Activated naive CD8-positive, alpha-beta T cell treated with anti-CD3 and anti-CD28 coated beads for 36 hours (primary cell): Measurements from ENCODE around the gene DDAH1. TPM values are rescaled to one million over a fixed set of nuclear protein-coding genes. Genes with fewer than 3 reads are reported as not detected.

ENCODE experiments used
- DNase-seq: peaks from one replicate; pipeline ENCODE4 v3.0.0; 2021
- H3K27ac Mint-ChIP-seq: one replicate; pipeline ENCODE4 v1.8.0; 2022; ENCODE audit warnings: mild to moderate bottlenecking, moderate library complexity, mixed read lengths
- H3K27me3 Mint-ChIP-seq: one replicate; pipeline ENCODE4 v1.8.0; 2022; ENCODE audit warnings: mild to moderate bottlenecking, mixed read lengths
- H3K36me3 Mint-ChIP-seq: one replicate; pipeline ENCODE4 v1.8.0; 2021; ENCODE audit warnings: mild to moderate bottlenecking, mixed read lengths
- H3K4me1 Mint-ChIP-seq: one replicate; pipeline ENCODE4 v1.8.0; 2021; ENCODE audit warnings: mixed read lengths
- H3K4me3 Mint-ChIP-seq: one replicate; pipeline ENCODE4 v1.8.0; 2022; ENCODE audit warnings: mild to moderate bottlenecking, moderate library complexity, mixed read lengths
- H3K9me3 Mint-ChIP-seq: one replicate; pipeline ENCODE4 v1.8.0; 2022; ENCODE audit warnings: mixed read lengths
- total RNA-seq, 2 experiments: library from RNA; stranded (reverse); gene quantifications; one replicate each; pipeline ENCODE4 v1.2.3, GENCODE V29; 2021

Gene DDAH1
- total RNA-seq, 2 experiments from 2014 or later, result 0.16 TPM; not detected in 1

DNA sequence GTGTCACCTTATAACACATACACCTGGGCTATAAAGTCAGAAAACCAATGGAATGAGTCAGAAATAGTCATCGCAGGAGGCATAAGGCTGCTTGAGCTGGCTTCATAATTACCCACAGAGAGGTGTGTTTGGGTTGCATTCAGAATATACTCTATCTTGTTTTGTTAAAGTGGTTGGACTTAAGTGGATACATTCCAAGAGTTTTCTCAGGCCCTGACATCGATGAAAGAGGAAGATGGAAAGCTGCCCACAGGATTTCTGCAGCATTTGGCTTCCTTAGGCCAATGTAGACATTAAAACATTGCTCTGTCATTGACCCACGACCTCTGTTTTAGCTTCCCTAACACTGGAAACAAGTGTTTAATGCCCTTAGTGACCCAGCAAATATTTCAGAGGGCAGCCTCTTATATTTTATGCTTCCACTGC, 169.9 kb downstream of the DDAH1 start:
- no peak overlapping the region for H3K4me3 Mint-ChIP-seq
- H3K4me1 Mint-ChIP-seq, result peaks cover 28% of the 10 kb centered on the region
- H3K27me3 Mint-ChIP-seq, result peaks cover 4% of the 10 kb centered on the region
- no peaks in the 10 kb centered on the region for H3K36me3 Mint-ChIP-seq
- DNase-seq, result no peak
- no peak overlapping the region for H3K27ac Mint-ChIP-seq
- H3K9me3 Mint-ChIP-seq, result no peaks in the 10 kb centered on the region

DNA sequence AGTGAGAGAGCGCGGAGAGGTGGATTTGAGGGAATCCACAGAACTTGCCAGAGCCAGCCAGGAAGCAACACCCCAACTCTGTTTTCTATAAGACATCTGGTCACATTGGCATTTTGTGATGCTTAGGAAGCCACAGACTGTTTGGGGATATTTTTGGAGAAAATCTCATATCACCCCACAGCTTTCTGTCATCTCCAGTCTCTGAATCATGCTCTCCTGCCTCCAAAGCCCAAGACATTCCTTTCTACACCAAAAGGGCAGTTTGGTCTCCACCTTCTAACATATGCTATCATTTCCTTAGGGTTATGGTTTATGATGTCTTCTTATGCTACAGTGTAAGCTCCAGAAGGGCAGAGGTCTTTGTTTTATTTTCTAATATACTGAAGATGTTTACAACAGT, 174.1 kb downstream of the DDAH1 start:
- Mint-ChIP-seq H3K27me3 (peaks cover 4% of the 10 kb centered on the region), H3K36me3 (no peaks in the 10 kb centered on the region), H3K9me3 (no peaks in the 10 kb centered on the region)

DNA sequence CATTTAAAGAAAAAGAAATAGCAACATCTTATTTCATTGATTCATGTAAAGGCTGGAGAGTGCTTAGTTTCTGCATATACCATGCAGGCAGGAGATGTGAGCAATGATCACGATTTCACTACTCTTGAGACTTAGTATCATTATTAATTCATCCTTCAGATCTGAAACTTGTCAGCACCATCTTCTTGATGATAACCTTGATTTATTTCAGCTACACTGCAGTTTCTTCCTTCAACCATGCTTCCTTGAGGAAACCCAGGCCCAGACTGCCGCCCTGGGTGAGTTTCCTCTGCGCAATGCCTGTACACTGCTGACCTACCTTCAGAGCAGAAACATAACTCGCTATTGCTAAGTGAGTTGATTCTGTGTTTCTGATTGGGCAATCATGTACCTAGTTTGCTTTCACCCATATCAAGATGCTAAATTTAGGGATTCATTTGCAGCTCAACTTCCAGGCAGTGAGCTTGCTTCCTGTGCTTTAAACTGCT, 175.1 kb downstream of the DDAH1 start:
- no peaks in the 10 kb centered on the region for H3K36me3 Mint-ChIP-seq
- no peaks in the 10 kb centered on the region for H3K9me3 Mint-ChIP-seq
- no peak for DNase-seq
- peaks cover 4% of the 10 kb centered on the region for H3K27me3 Mint-ChIP-seq
- H3K4me1 Mint-ChIP-seq, result peaks cover 5% of the 10 kb centered on the region
- no peak overlapping the region for H3K27ac Mint-ChIP-seq
- no peak overlapping the region for H3K4me3 Mint-ChIP-seq

More for the DNA sequence above, 174.1 kb downstream of the DDAH1 start:
- Mint-ChIP-seq H3K4me1 (peaks cover 7% of the 10 kb centered on the region), H3K4me3 (no peak overlapping the region), H3K27ac (no peak overlapping the region)
- DNase-seq, result no peak

DNA sequence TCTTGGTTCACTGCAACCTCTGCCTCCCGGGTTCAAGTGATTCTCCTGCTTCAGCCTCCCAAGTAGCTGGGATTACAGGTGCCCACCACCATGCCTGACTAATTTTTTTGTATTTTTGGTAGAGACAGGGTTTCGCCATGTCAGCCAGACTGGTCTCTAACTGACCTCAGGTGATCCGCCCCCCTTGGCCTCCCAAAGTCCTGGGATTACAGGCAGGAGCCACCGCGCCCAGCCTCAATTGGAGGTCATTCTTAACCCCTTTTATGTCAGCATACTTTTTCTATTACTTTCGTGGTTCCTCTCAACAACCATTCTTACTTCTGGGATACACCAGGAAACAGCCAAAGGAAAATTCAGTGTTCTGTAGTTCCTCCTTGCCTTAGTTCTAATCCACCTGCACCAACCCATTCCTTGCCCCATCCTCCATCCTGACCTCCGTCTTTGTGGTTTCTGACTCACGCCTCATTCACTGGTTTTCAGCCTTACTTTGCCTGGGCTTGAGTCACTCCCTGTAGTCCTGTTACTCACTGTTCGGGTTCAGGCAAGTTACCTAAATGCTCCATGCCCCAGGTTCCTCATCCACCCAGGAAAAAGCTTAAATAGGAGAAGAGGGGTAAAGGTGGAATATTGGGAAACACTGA, 175.6 kb downstream of the DDAH1 start:
- no peaks in the 10 kb centered on the region for H3K9me3 Mint-ChIP-seq
- H3K4me3 Mint-ChIP-seq, result no peak overlapping the region
- H3K4me1 Mint-ChIP-seq, result peaks cover 3% of the 10 kb centered on the region
- H3K27me3 Mint-ChIP-seq, result peaks cover 4% of the 10 kb centered on the region
- no peak for DNase-seq
- no peak overlapping the region for H3K27ac Mint-ChIP-seq
- H3K36me3 Mint-ChIP-seq, result no peaks in the 10 kb centered on the region

DNA sequence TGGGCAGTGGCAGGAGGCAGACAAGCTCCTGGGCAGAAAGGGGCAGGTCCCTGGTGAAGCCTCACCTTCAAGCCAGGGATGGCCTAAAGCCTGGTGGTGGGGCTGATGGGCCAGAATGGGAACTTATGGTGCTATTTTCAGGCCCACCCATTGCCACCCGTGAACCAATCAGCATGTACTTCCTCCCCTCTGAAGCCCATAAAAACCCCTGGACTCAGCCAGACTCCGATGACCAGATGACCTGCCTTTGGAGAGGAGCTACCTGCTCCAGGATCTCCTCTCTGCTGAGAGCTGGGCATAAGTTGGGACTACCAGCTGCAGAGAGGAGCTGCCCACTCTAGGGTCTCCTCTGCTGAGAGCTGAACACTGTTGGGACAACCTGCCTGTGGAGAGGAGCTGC, 180.8 kb downstream of the DDAH1 start:
- Mint-ChIP-seq H3K27me3 (no peaks in the 10 kb centered on the region), H3K9me3 (no peaks in the 10 kb centered on the region), H3K27ac (no peak overlapping the region), H3K36me3 (no peaks in the 10 kb centered on the region), H3K4me3 (no peak overlapping the region), H3K4me1 (peaks cover under 1% of the 10 kb centered on the region)
- DNase-seq, result no peak

DNA sequence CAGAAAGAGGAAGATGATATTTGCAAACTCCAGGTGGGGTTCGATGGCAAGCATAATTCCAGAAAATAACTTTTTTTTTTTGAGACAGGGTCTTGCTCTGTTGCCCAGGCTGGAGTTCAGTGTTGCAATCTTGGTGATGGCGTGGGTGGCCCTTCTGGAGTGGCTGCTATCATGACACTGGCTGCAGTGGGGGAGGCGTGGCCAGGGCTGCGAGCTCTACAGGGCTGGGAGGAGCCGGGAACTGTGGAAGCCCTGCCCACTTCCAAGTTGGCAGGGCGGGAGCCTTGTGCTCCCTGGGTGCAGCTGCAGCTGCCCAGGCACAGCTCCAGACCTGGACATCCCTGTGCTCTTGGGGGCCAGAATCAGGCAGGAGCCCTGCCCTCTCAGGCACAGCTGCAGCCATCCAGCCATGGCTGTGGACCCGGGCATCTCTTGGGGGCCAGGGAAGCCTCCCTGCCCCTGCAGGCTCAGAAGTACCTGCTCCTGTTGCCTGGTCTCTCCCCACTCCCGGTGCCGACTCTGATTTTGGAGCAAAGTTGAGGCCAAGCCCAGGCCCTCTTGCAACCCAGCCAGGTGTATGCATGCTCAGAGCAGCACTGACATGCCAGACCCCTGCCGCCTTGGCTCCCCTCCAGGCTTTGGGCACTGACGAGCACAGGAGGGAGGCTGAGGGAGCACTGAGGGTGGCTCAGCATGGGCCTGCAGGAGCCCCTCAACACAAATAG, 181.3 kb downstream of the DDAH1 start:
- H3K9me3 Mint-ChIP-seq, result no peaks in the 10 kb centered on the region
- H3K4me1 Mint-ChIP-seq, result peaks cover 6% of the 10 kb centered on the region
- H3K27ac Mint-ChIP-seq, result no peak overlapping the region
- H3K27me3 Mint-ChIP-seq, result no peaks in the 10 kb centered on the region
- H3K4me3 Mint-ChIP-seq, result no peak overlapping the region
- DNase-seq, result no peak
- H3K36me3 Mint-ChIP-seq, result no peaks in the 10 kb centered on the region

DNA sequence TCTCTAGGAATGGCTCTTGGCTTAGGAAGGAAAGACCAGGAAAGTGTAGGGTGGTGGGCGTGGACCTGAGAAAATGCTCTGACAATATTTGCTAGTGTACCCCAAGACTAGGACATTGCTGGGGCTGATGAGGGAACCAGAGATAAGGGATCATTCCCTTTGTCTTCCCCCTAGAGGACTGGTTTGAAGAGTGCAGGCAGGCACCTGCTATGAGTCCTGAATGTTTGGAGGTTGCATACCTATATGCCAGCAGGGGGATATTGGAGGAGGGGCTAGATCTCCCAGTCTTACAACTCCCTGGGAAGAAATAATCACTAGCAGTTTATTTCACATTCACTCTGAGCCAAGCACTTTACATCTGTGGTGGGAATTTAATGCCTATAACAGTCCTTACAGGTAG, 182.5 kb downstream of the DDAH1 start:
- no peaks in the 10 kb centered on the region for H3K36me3 Mint-ChIP-seq
- H3K4me1 Mint-ChIP-seq, result peaks cover 7% of the 10 kb centered on the region
- no peak for DNase-seq
- H3K9me3 Mint-ChIP-seq, result no peaks in the 10 kb centered on the region
- H3K4me3 Mint-ChIP-seq, result no peak overlapping the region
- H3K27me3 Mint-ChIP-seq, result no peaks in the 10 kb centered on the region
- no peak overlapping the region for H3K27ac Mint-ChIP-seq

DNA sequence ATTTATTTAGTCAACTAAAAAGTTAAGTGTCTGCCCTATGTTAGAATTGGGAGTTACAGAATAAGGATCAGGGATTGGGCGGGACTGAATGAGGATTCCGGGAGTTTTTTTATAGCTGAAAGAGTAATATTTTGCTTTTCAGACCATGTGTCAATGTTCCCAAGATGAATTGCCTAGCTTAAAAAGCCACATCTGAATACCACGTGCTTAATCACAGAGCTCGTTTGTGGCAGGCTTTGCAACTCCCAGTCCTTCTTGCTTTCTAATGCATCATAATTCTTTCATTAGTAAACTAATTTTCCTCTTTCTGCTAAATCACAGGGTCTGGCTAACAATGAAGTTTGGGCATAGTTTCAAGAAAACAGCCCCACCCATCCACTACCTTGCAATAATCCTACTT, 184.3 kb downstream of the DDAH1 start:
- no peak for DNase-seq
- Mint-ChIP-seq H3K27ac (no peak overlapping the region), H3K36me3 (no peaks in the 10 kb centered on the region), H3K4me1 (peaks cover 10% of the 10 kb centered on the region), H3K4me3 (no peak overlapping the region), H3K9me3 (no peaks in the 10 kb centered on the region), H3K27me3 (no peaks in the 10 kb centered on the region)

DNA sequence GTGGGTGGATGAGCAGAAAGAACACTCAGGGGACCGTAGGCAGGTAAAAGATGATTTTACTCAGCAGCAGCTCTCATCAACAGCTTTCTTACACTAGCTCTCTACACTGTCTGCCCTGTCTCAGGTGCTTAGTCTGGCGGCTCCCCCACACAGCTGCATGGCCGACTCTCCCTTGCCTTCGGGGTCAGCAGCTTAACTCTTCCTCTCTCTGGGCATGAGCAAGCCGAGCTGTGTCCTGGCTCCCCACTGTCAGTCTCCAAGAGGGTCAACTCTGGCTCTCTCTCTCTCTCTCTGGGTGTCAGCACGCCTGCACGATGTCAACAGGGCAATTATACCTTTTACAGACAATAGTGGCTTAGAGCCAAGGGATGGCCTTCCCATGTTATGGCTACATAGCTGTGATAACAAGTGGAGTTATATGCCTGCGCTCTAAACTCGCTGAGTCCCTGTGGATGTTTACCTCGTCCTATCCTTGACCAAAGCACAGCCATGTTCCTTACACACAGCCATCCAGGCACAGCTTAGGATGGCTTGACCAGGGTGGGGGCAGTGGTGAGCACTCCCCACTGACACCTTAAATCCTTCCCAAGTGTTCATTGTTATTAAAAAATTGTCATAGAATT, 185.4 kb downstream of the DDAH1 start:
- DNase-seq, result no peak
- Mint-ChIP-seq H3K27ac (no peak overlapping the region), H3K4me1 (peaks cover 20% of the 10 kb centered on the region), H3K4me3 (no peak overlapping the region), H3K9me3 (no peaks in the 10 kb centered on the region), H3K36me3 (peaks cover 8% of the 10 kb centered on the region), H3K27me3 (no peaks in the 10 kb centered on the region)

DNA sequence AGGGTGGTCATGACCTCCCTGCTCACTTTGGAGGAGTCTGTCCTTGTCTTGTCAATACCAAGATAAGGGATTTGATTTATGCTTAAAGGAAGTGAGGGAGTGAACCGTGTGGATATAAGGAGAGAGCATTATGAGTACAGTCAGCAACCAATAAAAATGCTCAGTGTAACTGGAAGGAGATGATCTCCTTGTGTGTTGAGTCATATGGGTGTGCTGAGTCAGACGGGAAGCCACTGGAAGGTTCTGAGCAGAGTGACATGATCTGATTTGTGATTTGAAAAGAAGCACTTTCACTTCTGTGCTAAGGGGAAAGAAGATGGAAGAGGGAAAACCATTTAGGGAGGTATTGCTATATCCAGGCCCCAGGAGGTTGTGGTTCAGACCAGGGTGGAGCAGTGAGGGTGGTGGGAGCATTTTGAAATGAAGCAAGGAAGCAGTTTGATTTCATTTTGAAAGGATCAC, 186.1 kb downstream of the DDAH1 start:
- peaks cover 12% of the 10 kb centered on the region for H3K36me3 Mint-ChIP-seq
- H3K4me1 Mint-ChIP-seq, result peaks cover 24% of the 10 kb centered on the region
- no peak overlapping the region for H3K4me3 Mint-ChIP-seq
- H3K27me3 Mint-ChIP-seq, result no peaks in the 10 kb centered on the region
- no peaks in the 10 kb centered on the region for H3K9me3 Mint-ChIP-seq
- DNase-seq, result peak; percentile 19
- H3K27ac Mint-ChIP-seq, result no peak overlapping the region

DNA sequence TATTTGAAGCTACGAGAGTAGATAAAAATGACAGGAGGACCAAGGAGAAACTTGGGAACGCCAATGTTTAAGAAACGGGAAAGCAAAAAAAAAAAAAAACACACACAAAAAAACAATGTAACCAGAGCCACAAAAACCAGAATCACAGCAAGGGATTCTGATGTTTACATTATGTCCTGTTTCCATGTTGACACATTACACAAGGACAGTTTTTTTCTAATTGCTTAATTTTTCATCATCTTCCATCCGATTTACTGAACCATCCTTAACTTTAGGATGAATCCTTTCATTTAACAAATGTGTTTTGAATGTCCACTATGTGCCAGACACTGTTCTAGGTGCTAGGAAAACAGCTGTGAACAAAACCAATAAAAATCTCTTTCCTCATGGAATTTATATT, 187.2 kb downstream of the DDAH1 start:
- Mint-ChIP-seq H3K36me3 (peaks cover 21% of the 10 kb centered on the region), H3K27me3 (no peaks in the 10 kb centered on the region), H3K4me3 (no peak overlapping the region), H3K9me3 (no peaks in the 10 kb centered on the region), H3K4me1 (peaks cover 35% of the 10 kb centered on the region), H3K27ac (no peak overlapping the region)
- no peak for DNase-seq

DNA sequence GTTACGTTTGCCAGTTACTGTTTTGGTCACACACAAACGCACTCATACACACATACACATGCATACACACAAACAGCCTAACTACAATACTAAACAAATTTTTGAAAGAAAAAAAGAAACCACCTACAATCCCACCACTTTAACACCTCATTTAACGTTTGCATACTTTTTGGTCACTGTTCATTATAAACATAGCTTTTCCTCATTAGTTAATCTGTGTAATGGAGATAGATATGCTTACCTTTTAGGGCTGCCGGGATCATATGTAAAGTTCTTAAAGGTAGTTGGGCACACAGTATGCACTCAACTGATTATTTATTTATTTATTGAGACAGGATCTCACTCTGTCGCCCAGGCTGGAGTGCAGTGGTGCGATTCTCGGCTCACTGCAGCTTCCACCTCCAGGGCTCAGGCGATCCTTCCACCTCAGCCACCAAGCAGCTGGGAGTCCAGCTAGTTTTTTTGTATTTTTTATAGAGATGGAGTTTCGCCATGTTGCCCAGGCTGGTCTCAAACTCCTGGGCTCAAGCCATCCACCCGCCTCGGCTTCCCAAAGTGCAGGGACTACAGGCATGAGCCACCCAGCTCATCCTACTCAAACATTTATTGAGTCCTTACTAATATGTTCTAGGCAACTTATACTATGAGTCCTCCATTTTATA, 187.8 kb downstream of the DDAH1 start:
- H3K4me3 Mint-ChIP-seq, result peak overlapping the region; percentile 84
- H3K27me3 Mint-ChIP-seq, result no peaks in the 10 kb centered on the region
- peak overlapping the region; percentile 80 for H3K27ac Mint-ChIP-seq
- no peak for DNase-seq
- H3K9me3 Mint-ChIP-seq, result no peaks in the 10 kb centered on the region
- peaks cover 39% of the 10 kb centered on the region for H3K4me1 Mint-ChIP-seq
- H3K36me3 Mint-ChIP-seq, result peaks cover 24% of the 10 kb centered on the region

DNA sequence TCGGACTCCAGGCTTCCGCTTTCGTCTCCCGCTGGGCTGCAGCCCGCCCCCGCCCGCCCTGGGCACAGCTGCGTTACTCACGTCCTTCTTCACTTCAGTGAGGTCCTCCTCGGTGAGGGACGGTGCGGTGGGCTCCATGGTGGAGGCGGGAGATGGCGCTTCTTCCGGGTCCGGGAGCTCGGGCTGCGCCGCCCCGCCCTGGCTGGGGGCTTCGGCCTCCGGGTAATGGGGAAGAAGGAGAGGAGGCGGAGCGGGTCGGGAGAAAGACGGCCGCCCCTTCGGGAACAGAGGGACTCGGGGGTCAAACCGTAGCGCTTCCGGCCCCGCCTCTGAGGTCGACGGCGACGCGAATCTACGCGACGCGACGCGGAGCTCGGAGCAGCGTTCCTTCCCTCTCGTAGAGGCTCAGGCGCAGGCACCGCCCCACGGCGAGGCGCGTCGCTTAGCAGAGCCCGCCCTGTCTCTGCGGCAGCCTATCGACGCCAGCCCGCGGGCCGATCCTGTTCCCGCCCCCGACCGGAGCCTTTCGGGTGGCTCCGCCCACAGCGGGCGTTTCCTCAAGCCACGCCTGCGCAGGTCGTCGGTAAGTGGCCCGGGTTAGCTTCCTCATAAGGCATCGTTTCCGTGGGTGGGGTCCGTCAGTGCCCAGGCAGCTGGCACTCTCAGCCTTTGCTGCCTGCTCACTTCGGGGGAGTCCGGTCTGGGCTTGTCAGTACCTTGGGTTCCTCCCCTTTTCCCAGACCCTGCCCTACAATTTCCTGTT, 188.6 kb downstream of the DDAH1 start, which contains the start of gene BCL10:
BCL10 (minus strand) TSS at position 418 of the 763 bp plus-strand sequence; CDS start at position 138, 280 bp downstream.
- H3K27me3 Mint-ChIP-seq, result no peaks in the 10 kb centered on the region
- peaks cover 24% of the 10 kb centered on the region for H3K36me3 Mint-ChIP-seq
- peak within 1 kb of the TSS; percentile 88 for H3K27ac Mint-ChIP-seq
- DNase-seq, result peak; percentile 99
- H3K4me3 Mint-ChIP-seq, result peak within 1 kb of the TSS; percentile 84
- no peaks in the 10 kb centered on the region for H3K9me3 Mint-ChIP-seq
- H3K4me1 Mint-ChIP-seq, result peaks cover 45% of the 10 kb centered on the region

DNA sequence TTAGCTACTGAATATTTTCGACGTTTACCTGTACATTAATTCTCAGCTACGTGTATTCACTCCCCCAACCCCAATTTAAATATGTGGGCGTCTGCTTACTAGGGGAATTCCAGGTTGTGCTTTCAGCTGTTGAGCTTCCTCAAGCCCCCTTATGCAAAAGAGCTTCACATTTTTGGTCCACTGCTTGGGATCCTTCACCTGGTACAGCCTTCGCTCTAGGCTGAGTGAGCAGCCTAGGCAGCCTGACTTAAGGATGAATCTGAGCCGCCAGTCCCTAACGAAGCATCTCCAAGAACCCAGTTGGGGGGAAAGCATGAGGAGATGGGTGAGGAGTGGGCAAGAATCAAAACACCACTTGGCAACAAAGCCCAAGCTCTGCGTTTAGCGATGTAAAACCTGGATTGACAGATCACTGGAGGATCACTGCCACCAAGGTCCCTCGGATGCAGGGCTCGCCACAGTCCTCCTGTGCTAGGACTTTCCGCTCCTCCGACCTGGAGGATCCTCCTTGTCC, 189.2 kb downstream of the DDAH1 start:
- Mint-ChIP-seq H3K4me3 (peak overlapping the region; percentile 84), H3K9me3 (no peaks in the 10 kb centered on the region), H3K36me3 (peaks cover 24% of the 10 kb centered on the region), H3K4me1 (peaks cover 48% of the 10 kb centered on the region), H3K27me3 (no peaks in the 10 kb centered on the region), H3K27ac (peak overlapping the region; percentile 88)
- DNase-seq, result peak; percentile 11
